ENCODE measurements around the gene AMN. TPM values are rescaled to one million over a fixed set of nuclear protein-coding genes. Genes with fewer than 3 reads are reported as not detected.

AMN gene
- total RNA-seq, 4 donors from 2014 or later, result 0.59 TPM; not detected in 3

DNA sequence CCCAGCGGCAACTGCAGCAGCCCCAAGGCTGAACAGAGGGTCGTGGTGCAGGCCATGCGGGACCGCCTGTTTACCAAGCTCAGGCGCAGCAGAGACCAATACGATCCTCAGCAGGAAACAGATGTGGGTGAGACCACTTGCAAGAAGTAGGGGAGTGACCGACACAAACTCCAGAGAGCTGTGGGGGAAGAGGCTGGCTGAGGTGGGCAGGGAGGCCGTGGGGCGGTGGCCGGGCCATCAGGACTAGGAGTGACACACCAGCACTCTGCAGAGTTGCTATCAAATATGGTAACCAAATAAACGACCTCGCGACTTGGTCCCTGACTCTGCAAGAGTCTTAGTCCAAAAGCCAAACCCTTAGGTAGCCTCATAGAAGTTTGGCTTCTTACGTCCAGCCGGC, 30.6 kb downstream of the AMN start:
- Histone ChIP-seq H3K9me3 (no peaks in the 10 kb centered on the region), H3K27ac (no peak overlapping the region), H3K4me3 (no peak overlapping the region), H3K4me1 (peaks cover 0 to 26% (median 12%) of the 10 kb centered on the region in 3 donors), H3K36me3 (peaks cover 0 to 96% of the 10 kb centered on the region in 2 donors), H3K27me3 (no peaks in the 10 kb centered on the region)
- TF ChIP-seq POLR2A (IDR thresholded peaks at IDR 0.05) (no peak), CTCF (IDR thresholded peaks at IDR 0.05) (no peak), EP300 (IDR thresholded peaks at IDR 0.05) (no peak)
- ATAC-seq, result no peak
- 76 to 83% methylated on average over 5 to 9 of the region's 15 CpGs for WGBS, 2 donors (ENCODE audit: low coverage in 1 of 2)

- ATAC-seq, result no peak
- Histone ChIP-seq H3K9me3 (no peaks in the 10 kb centered on the region), H3K27ac (no peak overlapping the region), H3K27me3 (no peaks in the 10 kb centered on the region), H3K4me3 (no peak overlapping the region), H3K4me1 (peaks cover 0 to 20% (median 10%) of the 10 kb centered on the region in 3 donors), H3K36me3 (peaks cover 0 to 100% of the 10 kb centered on the region in 2 donors)
- 87 to 89% methylated on average over 6 to 8 of the region's 18 CpGs for whole genome bisulfite sequencing, 2 donors (ENCODE audit: low coverage in 1 of 2)
- TF ChIP-seq EP300 (IDR thresholded peaks at IDR 0.05), result no peak
- TF ChIP-seq POLR2AphosphoS5 (IDR thresholded peaks at IDR 0.05), result no peak
- TF ChIP-seq POLR2A (IDR thresholded peaks at IDR 0.05), result no peak
- TF ChIP-seq CTCF (IDR thresholded peaks at IDR 0.05), result no peak
Measured at GRCh38 chr14:102954081-102954789, 31.8 kb downstream of the AMN start.

DNA sequence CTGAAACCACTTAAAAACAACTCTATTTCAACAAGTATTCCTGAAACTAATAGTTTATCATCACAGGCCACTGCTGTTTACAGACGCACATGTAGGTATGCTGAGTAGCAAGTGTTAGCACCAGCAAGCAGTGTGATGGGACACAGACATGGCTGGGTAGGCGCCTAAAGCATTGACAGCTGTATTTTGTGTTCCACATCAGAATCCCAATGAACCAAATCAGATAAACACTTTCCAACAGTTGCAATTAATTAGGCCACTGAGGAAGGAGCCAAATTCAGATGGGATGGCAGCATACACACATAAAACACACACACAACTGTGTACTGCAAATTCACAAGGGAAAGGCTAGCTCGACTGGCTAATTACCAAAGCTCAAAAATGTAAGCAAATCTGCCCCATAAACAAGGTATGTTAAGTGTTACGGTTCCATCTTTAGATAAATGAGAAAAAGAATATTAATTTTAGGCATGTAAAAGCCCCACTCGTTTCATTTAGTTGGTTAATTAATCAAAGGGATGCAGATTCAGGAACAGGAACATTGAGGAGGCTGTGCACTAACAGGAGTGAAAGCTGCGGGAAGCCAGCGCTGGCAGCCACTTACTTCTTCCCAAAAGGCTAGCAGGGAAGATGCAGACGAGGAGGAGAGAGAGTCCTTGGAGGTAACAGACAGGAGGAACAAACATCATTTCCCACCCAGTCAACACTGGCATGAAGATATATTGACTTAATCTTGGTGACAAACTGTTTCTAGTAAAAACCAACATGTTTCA, 33.4 kb downstream of the AMN start:
- Histone ChIP-seq H3K36me3 (peaks cover 0 to 100% of the 10 kb centered on the region in 2 donors), H3K4me3 (no peak overlapping the region), H3K27me3 (no peaks in the 10 kb centered on the region), H3K9me3 (no peaks in the 10 kb centered on the region), H3K27ac (no peak overlapping the region), H3K4me1 (peaks cover 0 to 4% (median 0%) of the 10 kb centered on the region in 3 donors)
- ATAC-seq, result no peak
- WGBS, 2 donors (ENCODE audit: low coverage in 1 of 2), result 59 to 75% methylated on average over 8 of the region's 8 CpGs
- TF ChIP-seq CTCF (IDR thresholded peaks at IDR 0.05) (no peak), EP300 (IDR thresholded peaks at IDR 0.05) (no peak), POLR2AphosphoS5 (IDR thresholded peaks at IDR 0.05) (no peak), POLR2A (IDR thresholded peaks at IDR 0.05) (no peak)

DNA sequence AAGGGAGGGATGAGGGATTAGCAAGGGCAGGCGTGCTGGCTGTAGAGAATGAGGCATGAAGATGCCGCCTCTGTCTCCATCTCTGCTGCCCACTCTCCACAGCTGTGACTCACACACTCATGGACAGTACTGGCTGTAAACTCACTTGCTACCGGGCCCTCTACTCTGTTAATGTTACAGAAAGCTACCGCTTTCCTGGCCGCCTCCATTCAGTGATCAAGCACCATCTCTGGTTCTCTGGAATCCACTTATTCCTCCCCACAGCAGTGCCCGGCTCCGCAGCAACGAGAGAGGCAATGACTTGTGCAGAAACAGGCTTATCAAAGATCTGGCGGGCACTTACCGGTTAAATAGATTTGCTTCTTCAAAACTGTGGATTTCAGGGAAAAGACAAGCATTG, 34.8 kb downstream of the AMN start:
- TF ChIP-seq POLR2A (IDR thresholded peaks at IDR 0.05) (no peak), POLR2AphosphoS5 (IDR thresholded peaks at IDR 0.05) (no peak), CTCF (IDR thresholded peaks at IDR 0.05) (no peak), EP300 (IDR thresholded peaks at IDR 0.05) (no peak)
- WGBS, 2 donors (ENCODE audit: low coverage in 1 of 2), result 79% methylated on average over 8 of the region's 10 CpGs; no CpG with 5 or more reads in 1 of the 2 donors
- Histone ChIP-seq H3K9me3 (no peaks in the 10 kb centered on the region), H3K4me1 (no peaks in the 10 kb centered on the region), H3K27me3 (no peaks in the 10 kb centered on the region), H3K27ac (no peak overlapping the region), H3K36me3 (peaks cover 0 to 100% of the 10 kb centered on the region in 2 donors), H3K4me3 (no peak overlapping the region)
- ATAC-seq, result no peak

Measured in gastroesophageal sphincter (tissue), 4 donors.